Upper lobe of left lung (tissue), 4 donors: Measurements from ENCODE around the gene AGA.

Experiments used
- CTCF ChIP-seq, 6 experiments: fragments of 450-650 bp in 4 of 6; fragments of 200-600 bp in 2 of 6; sonication (generic) in 2 of 6; IDR thresholded peaks; one replicate each; pipeline ENCODE4 v1.5.1; 2016 to 2019; ENCODE audit warnings: antibody characterized with exemption in 6 of 6
- POLR2A ChIP-seq, 4 donors: fragments of 450-650 bp; IDR thresholded peaks; one replicate each; pipeline ENCODE4 v1.5.1; 2016 to 2017; ENCODE audit warnings: antibody characterized with exemption in 4 of 4, mild to moderate bottlenecking in 2 of 4

GRCh38 chr4:177444911-177445736 is 2.9 kb upstream of the AGA start:
- TF ChIP-seq CTCF (IDR thresholded peaks at IDR 0.05) (no peak), POLR2A (IDR thresholded peaks at IDR 0.05) (no peak)
